Measurements from ENCODE around the gene SNTB2.
A peak's percentile ranks its signal among the peaks of the same experiment; 100 is the strongest.
"Not testable (repeated sequence)": the region's sequence is repeated elsewhere in the genome, so short reads cannot be mapped to it uniquely, and the experiment has no call there.

The SNTB2 gene

DNA sequence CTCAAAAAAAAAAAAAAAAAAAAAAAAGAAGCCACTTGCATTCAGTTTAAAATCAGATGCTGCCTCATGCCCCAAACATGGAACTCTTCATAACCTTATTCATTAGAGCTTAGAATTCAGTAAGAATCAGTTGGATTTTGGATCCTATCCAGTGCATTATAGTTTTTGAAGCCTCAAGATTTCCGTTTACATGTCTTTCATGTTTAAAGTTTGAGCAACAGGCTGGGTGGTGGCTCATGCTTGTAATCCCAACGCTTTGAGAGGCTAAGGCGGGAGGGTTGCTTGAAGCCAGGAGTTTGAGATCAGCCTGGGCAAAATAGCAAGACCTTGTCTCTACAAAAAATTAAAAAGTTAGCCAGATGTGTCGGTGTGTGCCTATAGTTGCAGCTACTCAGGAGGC is 55.0 kb downstream of the SNTB2 start:
- DNase-seq (ENCODE audit: insufficient read length) (no peak), FAIRE-seq (no peak)
- TF ChIP-seq POLR2A (IDR thresholded peaks at IDR 0.05; ENCODE audit: low read depth, low read length) (no peak), TAF1 (IDR thresholded peaks at IDR 0.05; ENCODE audit: borderline replicate concordance, low read depth, low read length) (no peak), POLR2AphosphoS5 (IDR thresholded peaks at IDR 0.05; ENCODE audit: low read depth, low read length) (no peak)

DNA sequence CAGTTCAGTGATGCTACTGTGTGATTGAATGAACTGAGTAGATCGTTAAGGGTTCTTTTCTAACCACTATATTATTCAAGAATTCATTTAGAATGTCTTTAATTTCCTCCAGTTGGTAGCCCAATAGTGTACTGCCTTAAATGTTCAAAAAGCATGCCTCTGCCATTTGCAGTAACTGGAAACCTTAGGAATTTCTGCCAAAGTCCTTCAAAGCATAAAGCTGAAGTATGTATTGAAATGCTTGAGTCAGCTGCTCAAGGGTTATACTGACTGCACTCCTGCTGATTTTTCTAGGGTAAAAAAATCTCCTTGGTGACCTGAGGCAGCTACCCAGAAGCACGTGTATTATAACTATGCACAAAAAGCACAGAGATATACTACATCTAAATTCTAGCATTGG is 56.5 kb downstream of the SNTB2 start:
- TF ChIP-seq POLR2AphosphoS5 (IDR thresholded peaks at IDR 0.05; ENCODE audit: low read depth, low read length) = no peak
- DNase-seq (ENCODE audit: insufficient read length) = no peak
- no peak for FAIRE-seq

DNA sequence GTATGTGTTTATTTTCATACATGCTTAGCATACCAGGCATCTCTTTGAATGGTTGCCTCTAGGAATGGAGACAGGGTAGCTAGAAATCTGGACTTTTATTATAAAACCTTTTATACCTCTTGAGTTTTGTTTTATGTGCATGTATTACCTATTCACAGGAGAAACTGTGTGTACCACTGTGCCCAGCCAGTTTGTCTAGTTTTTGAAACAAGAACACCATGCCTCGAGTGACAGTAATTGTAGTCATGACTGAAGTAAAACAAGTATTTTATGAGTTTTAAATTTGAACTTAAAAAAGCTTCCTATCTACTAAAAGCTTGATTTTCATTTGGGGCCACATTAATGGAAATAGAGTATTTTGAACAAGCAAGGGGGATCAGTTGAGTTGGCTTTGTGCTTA is 57.4 kb downstream of the SNTB2 start:
- DNase-seq (ENCODE audit: insufficient read length) (no peak), FAIRE-seq (no peak)
- TF ChIP-seq POLR2AphosphoS5 (IDR thresholded peaks at IDR 0.05; ENCODE audit: low read depth, low read length) (no peak), TAF1 (IDR thresholded peaks at IDR 0.05; ENCODE audit: borderline replicate concordance, low read depth, low read length) (no peak), POLR2A (IDR thresholded peaks at IDR 0.05; ENCODE audit: low read depth, low read length) (no peak)

DNA sequence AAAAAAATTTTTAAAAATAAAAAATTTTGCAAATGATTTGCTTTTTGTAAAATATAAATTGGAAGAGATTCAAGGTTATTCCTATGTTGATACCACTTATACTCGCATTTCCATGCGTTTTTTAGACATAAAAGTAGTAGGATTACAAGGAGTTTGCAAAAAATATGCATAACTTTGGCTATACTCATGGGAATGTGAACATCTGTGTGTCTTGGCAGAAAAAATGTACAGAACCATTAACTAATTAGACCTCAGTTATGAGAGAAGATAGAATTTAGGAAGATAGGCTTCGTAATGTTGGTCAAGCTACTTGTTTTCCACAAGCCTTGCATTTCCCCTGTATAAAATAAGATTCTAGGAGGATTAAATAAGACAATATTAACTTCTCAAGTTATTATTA is 63.1 kb downstream of the SNTB2 start:
- TF ChIP-seq TAF1 (IDR thresholded peaks at IDR 0.05; ENCODE audit: borderline replicate concordance, low read depth, low read length) = no peak
- no peak for TF ChIP-seq POLR2AphosphoS5 (IDR thresholded peaks at IDR 0.05; ENCODE audit: low read depth, low read length)
- no peak for TF ChIP-seq POLR2A (IDR thresholded peaks at IDR 0.05; ENCODE audit: low read depth, low read length)
- no peak for FAIRE-seq
- DNase-seq (ENCODE audit: insufficient read length) = no peak

DNA sequence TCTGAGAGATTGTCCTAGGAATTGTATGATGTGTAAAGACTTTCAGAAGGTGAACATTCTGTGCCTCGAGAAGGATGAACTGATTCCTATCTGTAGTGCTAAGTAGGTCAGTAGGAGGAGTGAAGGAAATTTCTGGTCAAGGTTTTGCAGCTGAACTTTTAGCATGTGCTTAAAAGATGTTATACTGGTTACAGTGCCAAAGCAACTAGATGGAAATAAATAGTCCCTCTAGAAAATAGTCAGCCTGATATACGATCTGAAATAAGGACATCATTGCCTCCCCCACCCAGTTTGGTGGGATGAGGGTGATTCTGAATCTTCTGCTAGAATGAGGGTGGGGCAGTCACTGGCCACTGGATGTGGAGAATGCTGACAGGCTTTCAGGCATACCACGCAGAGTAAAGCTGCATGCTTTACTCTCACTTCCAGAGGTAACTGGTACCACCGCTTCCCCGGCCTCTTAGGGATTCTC is 66.9 kb downstream of the SNTB2 start:
- FAIRE-seq (no peak), DNase-seq (ENCODE audit: insufficient read length) (no peak)
- TF ChIP-seq POLR2A (IDR thresholded peaks at IDR 0.05; ENCODE audit: low read depth, low read length) = no peak
- no peak for TF ChIP-seq TAF1 (IDR thresholded peaks at IDR 0.05; ENCODE audit: borderline replicate concordance, low read depth, low read length)
- no peak for TF ChIP-seq POLR2AphosphoS5 (IDR thresholded peaks at IDR 0.05; ENCODE audit: low read depth, low read length)

DNA sequence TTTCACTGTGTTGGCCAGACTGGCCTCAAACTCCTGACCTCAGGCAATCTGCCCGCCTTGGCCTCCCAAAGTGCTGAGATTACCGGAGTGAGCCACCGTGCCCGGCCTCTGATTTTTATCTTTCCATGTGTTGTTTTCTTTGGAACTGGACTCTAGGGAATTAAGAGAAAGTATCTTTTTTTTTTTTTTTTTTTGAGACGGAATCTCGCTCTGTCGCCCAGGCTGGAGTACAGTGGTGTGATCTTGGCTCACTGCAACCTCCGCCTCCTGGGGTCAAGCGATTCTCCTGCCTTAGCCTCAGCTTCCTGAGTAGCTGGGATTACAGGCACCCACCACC is 72.4 kb downstream of the SNTB2 start:
- not testable (repeated sequence) for FAIRE-seq; DNase-seq (ENCODE audit: insufficient read length)

DNA sequence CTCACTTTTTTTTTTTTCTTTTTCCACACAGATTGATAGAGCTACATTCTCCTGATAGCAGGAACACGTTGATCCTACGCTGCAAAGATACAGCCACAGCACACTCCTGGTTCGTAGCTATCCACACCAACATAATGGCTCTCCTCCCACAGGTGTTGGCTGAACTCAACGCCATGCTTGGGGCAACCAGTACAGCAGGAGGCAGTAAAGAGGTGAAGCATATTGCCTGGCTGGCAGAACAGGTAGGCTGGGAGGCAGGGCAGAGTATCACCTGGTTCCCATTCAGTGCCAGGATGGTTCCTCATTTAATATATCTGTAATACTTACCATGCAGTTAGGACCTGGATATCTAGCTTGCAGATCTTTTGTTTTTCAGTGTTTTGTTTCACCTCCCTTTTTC is 73.1 kb downstream of the SNTB2 start:
- FAIRE-seq = no peak

DNA sequence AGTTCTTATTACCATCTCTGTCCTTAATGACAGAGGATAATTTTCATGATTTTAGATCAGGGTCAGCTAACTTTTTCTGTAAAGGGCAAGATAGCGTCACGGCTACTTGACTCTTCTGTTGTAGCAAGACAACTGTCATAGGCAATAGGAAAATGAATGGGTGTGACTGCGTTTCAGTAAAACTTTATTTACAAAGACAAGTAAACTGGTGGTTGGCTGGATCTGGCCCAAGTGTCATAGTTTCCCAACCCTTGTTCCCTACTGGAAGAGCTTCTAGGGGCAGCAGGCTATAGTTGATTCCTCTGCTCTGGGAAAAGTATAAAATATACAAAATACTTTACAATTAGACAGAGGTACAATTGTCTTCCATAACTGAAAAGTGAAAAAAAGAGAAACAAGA is 73.5 kb downstream of the SNTB2 start:
- no peak for TF ChIP-seq POLR2AphosphoS5 (IDR thresholded peaks at IDR 0.05; ENCODE audit: low read depth, low read length)
- no peak for TF ChIP-seq POLR2A (IDR thresholded peaks at IDR 0.05; ENCODE audit: low read depth, low read length)
- TF ChIP-seq TAF1 (IDR thresholded peaks at IDR 0.05; ENCODE audit: borderline replicate concordance, low read depth, low read length) = no peak
- FAIRE-seq (no peak), DNase-seq (ENCODE audit: insufficient read length) (no peak)

More for the DNA sequence above, 73.1 kb downstream of the SNTB2 start:
- no peak for TF ChIP-seq POLR2A (IDR thresholded peaks at IDR 0.05; ENCODE audit: low read depth, low read length)
- no peak for TF ChIP-seq TAF1 (IDR thresholded peaks at IDR 0.05; ENCODE audit: borderline replicate concordance, low read depth, low read length)
- TF ChIP-seq POLR2AphosphoS5 (IDR thresholded peaks at IDR 0.05; ENCODE audit: low read depth, low read length) = no peak
- no peak for DNase-seq (ENCODE audit: insufficient read length)

DNA sequence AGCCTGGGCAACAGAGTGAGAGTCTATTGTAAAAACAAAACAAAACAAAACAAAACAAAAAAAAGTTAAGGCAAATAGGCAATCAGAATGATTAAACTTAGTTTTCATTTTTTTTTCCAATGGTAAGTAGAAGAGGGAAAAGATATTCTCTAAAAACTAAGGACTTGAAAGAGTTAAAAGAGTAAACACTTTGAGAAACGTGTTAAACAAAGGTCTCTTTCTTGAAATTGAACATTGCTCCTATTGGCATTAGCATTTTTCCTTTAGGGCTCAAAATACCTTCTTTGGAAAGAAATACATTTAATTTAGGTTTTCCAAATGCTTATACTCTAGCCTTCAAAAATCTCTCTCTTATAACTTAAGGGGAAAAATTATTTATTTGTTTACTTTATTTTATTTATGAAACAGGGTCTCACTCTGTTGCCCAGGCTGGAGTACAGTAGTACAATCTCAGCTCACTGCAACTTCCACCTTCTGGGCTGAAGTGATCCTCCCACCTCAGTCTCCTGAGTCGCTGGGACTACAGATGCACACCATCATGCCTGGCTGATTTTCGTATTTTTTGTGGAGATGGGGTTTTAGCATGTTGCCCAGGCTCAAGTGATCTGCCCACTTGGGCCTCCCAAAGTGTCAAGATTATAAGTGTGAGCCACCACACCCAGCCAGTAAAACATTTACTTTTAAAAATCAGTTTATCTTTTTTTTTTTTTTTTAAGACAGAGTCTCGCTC is 79.5 kb downstream of the SNTB2 start:
- TF ChIP-seq POLR2AphosphoS5 (IDR thresholded peaks at IDR 0.05; ENCODE audit: low read depth, low read length) = no peak
- TF ChIP-seq POLR2A (IDR thresholded peaks at IDR 0.05; ENCODE audit: low read depth, low read length) = no peak
- no peak for TF ChIP-seq TAF1 (IDR thresholded peaks at IDR 0.05; ENCODE audit: borderline replicate concordance, low read depth, low read length)
- DNase-seq (ENCODE audit: insufficient read length) = no peak
- FAIRE-seq = no peak

DNA sequence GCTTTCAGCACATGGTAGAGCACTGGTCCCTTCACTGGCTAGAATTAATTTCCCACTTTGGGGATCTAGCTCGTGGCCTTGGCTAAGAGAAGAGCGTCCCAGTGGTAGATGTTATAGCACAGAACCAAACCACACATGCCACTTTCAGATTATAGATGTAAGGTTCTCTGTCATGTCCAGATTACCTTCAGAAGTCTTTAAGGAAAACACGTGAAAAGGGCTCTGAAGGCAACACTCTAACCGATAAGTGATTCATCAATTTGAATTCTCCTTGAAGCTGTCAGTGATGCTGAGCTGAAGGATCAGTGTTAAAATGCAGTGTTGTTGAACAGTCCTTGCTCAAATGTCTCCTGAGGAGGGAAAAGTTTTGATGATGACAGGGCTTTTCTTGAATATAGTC is 80.7 kb downstream of the SNTB2 start:
- DNase-seq (ENCODE audit: insufficient read length) (no peak), FAIRE-seq (no peak)
- no peak for TF ChIP-seq POLR2AphosphoS5 (IDR thresholded peaks at IDR 0.05; ENCODE audit: low read depth, low read length)
- no peak for TF ChIP-seq POLR2A (IDR thresholded peaks at IDR 0.05; ENCODE audit: low read depth, low read length)
- no peak for TF ChIP-seq TAF1 (IDR thresholded peaks at IDR 0.05; ENCODE audit: borderline replicate concordance, low read depth, low read length)

DNA sequence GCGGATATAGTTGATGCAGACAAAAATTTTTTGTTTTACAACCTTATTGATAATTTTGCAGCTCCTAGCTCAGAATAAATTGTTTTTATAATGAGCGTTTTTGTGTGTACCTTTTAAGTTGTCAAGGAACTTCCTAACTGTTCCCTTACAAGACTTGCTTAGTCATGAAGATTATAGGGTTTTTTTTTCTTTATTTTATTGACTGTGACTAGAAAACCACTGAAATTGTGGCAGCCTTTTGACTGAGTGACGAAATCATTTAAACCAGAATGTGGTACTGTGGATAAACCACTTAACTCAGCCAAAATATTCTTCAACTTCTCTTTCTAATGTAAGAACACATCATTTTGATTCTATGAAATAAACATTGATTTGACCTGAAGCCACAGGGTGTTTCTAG is 83.4 kb downstream of the SNTB2 start:
- TF ChIP-seq POLR2A (IDR thresholded peaks at IDR 0.05; ENCODE audit: low read depth, low read length) = no peak
- DNase-seq (ENCODE audit: insufficient read length) (no peak), FAIRE-seq (no peak)

DNA sequence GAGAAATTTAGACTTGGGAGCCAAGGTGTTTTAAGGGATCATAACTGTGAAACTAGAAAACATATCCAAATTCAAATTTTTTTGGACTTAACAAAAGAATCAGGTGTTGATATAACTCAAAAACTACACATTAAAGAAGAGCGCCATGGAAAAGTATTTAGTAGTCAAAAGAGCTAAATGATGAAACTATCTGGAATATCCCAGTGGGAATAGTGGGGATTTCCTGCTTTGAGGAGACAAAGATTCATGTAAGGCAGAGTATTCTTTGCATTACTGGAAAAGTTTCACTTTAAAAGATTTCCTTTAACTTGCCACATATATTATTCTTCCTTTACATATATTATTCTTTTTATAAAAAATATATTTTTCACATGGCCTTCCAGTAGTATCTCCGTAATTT is 83.9 kb downstream of the SNTB2 start:
- DNase-seq (ENCODE audit: insufficient read length) (no peak), FAIRE-seq (no peak)
- TF ChIP-seq TAF1 (IDR thresholded peaks at IDR 0.05; ENCODE audit: borderline replicate concordance, low read depth, low read length) = no peak
- TF ChIP-seq POLR2A (IDR thresholded peaks at IDR 0.05; ENCODE audit: low read depth, low read length) = no peak
- no peak for TF ChIP-seq POLR2AphosphoS5 (IDR thresholded peaks at IDR 0.05; ENCODE audit: low read depth, low read length)

DNA sequence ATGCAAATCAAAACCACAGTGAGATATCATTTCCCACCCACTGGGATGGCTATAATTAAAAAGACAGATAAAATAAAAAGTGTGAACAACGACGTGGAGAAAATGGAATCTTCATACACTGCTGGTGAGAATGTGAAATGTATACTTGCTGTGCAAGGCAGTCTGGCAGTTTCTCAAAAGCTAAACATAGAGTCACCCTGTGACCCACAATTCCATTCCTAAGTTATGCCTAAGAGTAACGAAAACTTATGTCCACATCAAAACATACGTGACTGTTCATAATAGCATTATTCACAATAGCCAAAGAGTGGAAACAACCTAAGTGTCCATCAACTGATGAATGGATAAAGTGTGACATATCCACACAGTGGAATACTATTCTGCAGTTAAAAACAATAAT is 86.0 kb downstream of the SNTB2 start:
- FAIRE-seq (peak; percentile 27), DNase-seq (ENCODE audit: insufficient read length) (no peak)
- no peak for TF ChIP-seq POLR2A (IDR thresholded peaks at IDR 0.05; ENCODE audit: low read depth, low read length)
- no peak for TF ChIP-seq TAF1 (IDR thresholded peaks at IDR 0.05; ENCODE audit: borderline replicate concordance, low read depth, low read length)
- TF ChIP-seq POLR2AphosphoS5 (IDR thresholded peaks at IDR 0.05; ENCODE audit: low read depth, low read length) = no peak

Measured in GM12892 (cell line).